HepG2 (cell line): ENCODE data around the gene SPRR2F. TPM values are rescaled to one million over a fixed set of nuclear protein-coding genes. Genes with fewer than 3 reads are reported as not detected.

Source experiments
- ATAC-seq: fragments of 200-7000 bp; cut with Tn5 transposase; 3 replicates; pipeline ENCODE4 v1.9.1; 2020; ENCODE audit warnings: mild to moderate bottlenecking, moderate library complexity
- BruUV-seq: library from RNA; stranded (reverse); fragments of 400-500 nt; replicated peaks from 2 replicates; lab custom pipeline; 2021; lab: Mats Ljungman, UMichigan
- CTCF ChIA-PET: fragments of 300-600 bp; formaldehyde crosslinking; extraction: SDS; loops from one replicate; lab custom pipeline; 2021; ENCODE audit warnings: low total read pairs, inconsistent platforms, low intra/inter-chr PET ratio; lab: Yijun Ruan, JAX
- POLR2A ChIA-PET: fragments of 350-600 bp; sonication (Branson Sonifier 250); formaldehyde crosslinking; loops from one replicate; lab custom pipeline; 2020; ENCODE audit warnings: antibody characterized with exemption, inconsistent platforms; lab: Yijun Ruan, JAX
- DNase-seq: peaks from one replicate; pipeline ENCODE4 v3.0.0-alpha.2; 2015; ENCODE audit warnings: low spot score
- FAIRE-seq: peaks from 3 replicates; lab custom pipeline; 2011; peaks lifted over from hg19 to GRCh38; lab: Jason Lieb, UNC
- H2AFZ ChIP-seq: one replicate; pipeline ENCODE4 v1.6.1; 2011; ENCODE audit warnings: low read length, inconsistent platforms
- H3K27ac ChIP-seq: fragments of 300-600 bp; 3 replicates; pipeline ENCODE4 v1.8.0; 2011; ENCODE audit warnings: mixed run types, mild to moderate bottlenecking, mixed read lengths, low read length, inconsistent platforms; ENCODE audit not compliant: insufficient read depth; ENCODE audit errors: extremely low read length
- H3K27me3 ChIP-seq, 2 experiments: fragments of 200-600 bp in 1 of 2; 2 replicates in 1 of 2; 3 replicates in 1 of 2; pipeline versions ENCODE4 v1.6.0 to v1.8.0; 2011; ENCODE audit warnings: low read length in 2 of 2, mild to moderate bottlenecking in 2 of 2, moderate library complexity in 2 of 2, inconsistent platforms in 1 of 2; ENCODE audit not compliant: insufficient read depth in 2 of 2, control insufficient read depth in 1 of 2
- H3K36me3 ChIP-seq, 2 experiments: fragments of 200-600 bp in 1 of 2; replicated peaks in 1 of 2; 2 replicates in 1 of 2; 3 replicates in 1 of 2; pipeline versions ENCODE4 v1.5.1 to v1.8.0; 2011; ENCODE audit warnings: low read length in 2 of 2, inconsistent platforms in 1 of 2; ENCODE audit not compliant: insufficient read depth in 2 of 2, control insufficient read depth in 1 of 2
- H3K4me1 ChIP-seq: 2 replicates; pipeline ENCODE4 v1.5.1; 2012; ENCODE audit warnings: low read length, inconsistent platforms; ENCODE audit not compliant: insufficient read depth
- H3K4me2 ChIP-seq: 2 replicates; pipeline ENCODE4 v1.6.0; 2011; ENCODE audit warnings: low read depth, low read length, inconsistent platforms
- H3K4me3 ChIP-seq, 3 experiments: fragments of 200-600 bp in 1 of 3; sonication (generic), shearing (Covaris generic) in 1 of 3; replicated peaks in 1 of 3; 2 replicates each; pipeline ENCODE4 v1.5.1; 2011 to 2016; ENCODE audit warnings: low read length in 3 of 3, inconsistent platforms in 2 of 3, low read depth in 2 of 3, mild to moderate bottlenecking in 2 of 3, control low read depth in 1 of 3, mixed read lengths in 1 of 3; ENCODE audit not compliant: insufficient read depth in 1 of 3
- H3K79me2 ChIP-seq: one replicate; pipeline ENCODE4 v1.6.1; 2011; ENCODE audit warnings: low read length, inconsistent platforms; ENCODE audit not compliant: insufficient read depth
- H3K9ac ChIP-seq: 2 replicates; pipeline ENCODE4 v1.6.0; 2011; ENCODE audit warnings: mild to moderate bottlenecking, low read depth, low read length, inconsistent platforms; ENCODE audit not compliant: insufficient read depth
- H3K9me3 ChIP-seq: 2 replicates; pipeline ENCODE4 v1.5.1; 2012; ENCODE audit warnings: mild to moderate bottlenecking, low read length
- H4K20me1 ChIP-seq: 2 replicates; pipeline ENCODE4 v1.6.0; 2011; ENCODE audit warnings: inconsistent platforms, mild to moderate bottlenecking, low read length, moderate library complexity; ENCODE audit not compliant: insufficient read depth
- ATF3 ChIP-seq: sonication (generic); formaldehyde crosslinking; IDR thresholded peaks from 2 replicates; pipeline ENCODE4 v1.4.0; 2020; ENCODE audit warnings: missing genetic modification reagents
- DDIT3 ChIP-seq: sonication (generic); formaldehyde crosslinking; IDR thresholded peaks from 2 replicates; pipeline ENCODE4 v1.4.0; 2020; ENCODE audit warnings: mild to moderate bottlenecking, missing genetic modification reagents
- FOXO4 ChIP-seq: sonication (generic); formaldehyde crosslinking; conservative IDR thresholded peaks from 2 replicates; pipeline ENCODE4 v1.8.1; 2023; ENCODE audit warnings: missing genetic modification reagents
- HNF4A ChIP-seq: sonication (generic); formaldehyde crosslinking; IDR thresholded peaks from 2 replicates; pipeline ENCODE4 v1.4.0; 2020; ENCODE audit warnings: missing genetic modification reagents
- NBN ChIP-seq: fragments of 450-650 bp; conservative IDR thresholded peaks from 2 replicates; pipeline ENCODE4 v1.6.1; 2017
- SNAPC4 ChIP-seq: sonication (generic); formaldehyde crosslinking; IDR thresholded peaks from 2 replicates; pipeline ENCODE4 v1.4.0; 2020; ENCODE audit warnings: mild to moderate bottlenecking, missing genetic modification reagents
- YEATS4 ChIP-seq: sonication (generic); formaldehyde crosslinking; IDR thresholded peaks from 2 replicates; pipeline ENCODE4 v1.4.0; 2020; ENCODE audit warnings: missing genetic modification reagents, borderline replicate concordance
- ZNF30 ChIP-seq: sonication (generic); formaldehyde crosslinking; IDR thresholded peaks from 2 replicates; pipeline ENCODE4 v1.5.0; 2020; ENCODE audit warnings: mild to moderate bottlenecking, missing genetic modification reagents
- ZNF318 ChIP-seq: sonication (generic); formaldehyde crosslinking; IDR thresholded peaks from 2 replicates; pipeline ENCODE4 v1.4.0; 2020; ENCODE audit warnings: mild to moderate bottlenecking, missing genetic modification reagents
- ZNF510 ChIP-seq: sonication (generic); formaldehyde crosslinking; IDR thresholded peaks from 2 replicates; pipeline ENCODE4 v1.4.0; 2020; ENCODE audit warnings: low read depth, mild to moderate bottlenecking, missing genetic modification reagents
- WGBS: methylation state at CpG from one replicate; pipeline ENCODE4 v1.1.6; 2017; ENCODE audit warnings: low lambda C conversion rate; 5-methylcytosine and 5-hydroxymethylcytosine counted together
- in situ Hi-C: cut with HindIII; loops from 2 replicates; pipeline ENCODE4 v1.10.0; 2017; ENCODE audit warnings: low pct_unique_long_range_greater_than_20kb; ENCODE audit not compliant: extremely low pct_ligation_motif_present
- intact Hi-C: fragments of 100-400 bp; cut with micrococcal nuclease; formaldehyde crosslinking; loops from one replicate; pipeline ENCODE4 v1.10.0; 2022; ENCODE audit not compliant: unreplicated experiment
- polyA plus RNA-seq, 8 experiments: library from polyadenylated mRNA; depleted of rRNA in 3 of 8; stranded (reverse) in 7 of 8; unstranded in 1 of 8; fragments of >200 nt; fragmentation: Illumina TruSeq in 4 of 8; extraction: Trizol in 4 of 8; gene quantifications; 2 replicates each; pipeline versions ENCODE4 v1.2.1 to v1.2.3, GENCODE V29; 2011 to 2016; ENCODE audit warnings: low read depth in 4 of 8, missing spikeins in 1 of 8, mixed read lengths in 1 of 8; ENCODE audit not compliant: insufficient read depth in 1 of 8
- total RNA-seq, 5 experiments: library from RNA; depleted of rRNA; stranded (reverse); fragments of >200 nt; fragmentation: Illumina TruSeq; extraction: Trizol; gene quantifications; 2 replicates each; pipeline ENCODE4 v1.2.3, GENCODE V29; 2016; ENCODE audit warnings: low read depth in 1 of 5

SPRR2F gene
- total and polyA plus RNA-seq, 2 of the 13 experiments (the other 11 are each of a cell fraction or from before 2014, with no cell fraction given): not detected

- no peaks in the 10 kb centered on the region for H3K79me2 ChIP-seq
- POLR2A ChIA-PET: no interaction called here
- no peak for DNase-seq
- H3K9me3 ChIP-seq: no peaks in the 10 kb centered on the region
- WGBS: 0% methylated on average over 2 of the region's 2 CpGs
- no peak within 1 kb of the TSS for H3K4me3 ChIP-seq
- intact Hi-C loops: no loop called here
- no peaks in the 10 kb centered on the region for H3K27me3 ChIP-seq
- no peak within 1 kb of the TSS for H3K27ac ChIP-seq
- no peak for ATAC-seq
- in situ Hi-C loops: no loop called here
- H3K4me1 ChIP-seq: no peaks in the 10 kb centered on the region
- no peaks in the 10 kb centered on the region for H3K36me3 ChIP-seq
- no TSS peak for BruUV-seq
- no peak within 1 kb of the TSS for H3K4me2 ChIP-seq
- CTCF ChIA-PET: no interaction called here
- H2AFZ ChIP-seq: no peak within 1 kb of the TSS
- H4K20me1 ChIP-seq: no peaks in the 10 kb centered on the region
- FAIRE-seq: no peak
- H3K9ac ChIP-seq: no peak within 1 kb of the TSS
- TF ChIP-seq HNF4A (no peak), ATF3 (CRISPR knock-in tag) (no peak), YEATS4 (CRISPR knock-in tag) (no peak), NBN (no peak), FOXO4 (CRISPR knock-in tag) (no peak), SNAPC4 (CRISPR knock-in tag) (no peak), ZNF510 (no peak), DDIT3 (no peak), ZNF30 (CRISPR knock-in tag) (no peak), ZNF318 (CRISPR knock-in tag) (no peak)
Measured at GRCh38 chr1:153071511-153071910, 41.8 kb downstream of the SPRR2F start, which contains the start of gene SPRR2B. SPRR2B (minus strand) TSS chr1:153071611; CDS start chr1:153070839, 772 bp downstream.
